HEK293T (cell line): ENCODE results near the gene SLC66A2.

Experiments used
- CTCF ChIA-PET: fragments of 350-600 bp; formaldehyde crosslinking; extraction: SDS; loops from one replicate; lab custom pipeline; 2021; ENCODE audit warnings: antibody characterized with exemption, inconsistent platforms; lab: Yijun Ruan, JAX
- POLR2A ChIA-PET: fragments of 350-600 bp; formaldehyde crosslinking; extraction: SDS; loops from one replicate; lab custom pipeline; 2020; ENCODE audit warnings: antibody characterized with exemption, inconsistent platforms; lab: Yijun Ruan, JAX
- DNase-seq: peaks from one replicate; pipeline ENCODE4 v3.0.0; 2012; ENCODE audit warnings: mixed read lengths; ENCODE audit errors: extremely low spot score
- ARNT ChIP-seq: fragments of 450-650 bp; IDR thresholded peaks from 2 replicates; pipeline ENCODE4 v1.6.1; 2017; ENCODE audit warnings: mild to moderate bottlenecking
- BHLHE40 ChIP-seq: fragments of 450-650 bp; IDR thresholded peaks from 2 replicates; pipeline ENCODE4 v1.6.1; 2016; ENCODE audit warnings: mild to moderate bottlenecking, moderate library complexity, borderline replicate concordance
- CTBP1 ChIP-seq: fragments of 450-650 bp; IDR thresholded peaks from 2 replicates; pipeline ENCODE4 v1.6.1; 2016; ENCODE audit warnings: borderline replicate concordance
- ELF4 ChIP-seq: fragments of 450-650 bp; IDR thresholded peaks from 2 replicates; pipeline ENCODE4 v1.6.1; 2017; ENCODE audit warnings: antibody characterized with exemption
- FOXA1 ChIP-seq: fragments of 450-650 bp; IDR thresholded peaks from 2 replicates; pipeline ENCODE4 v1.6.1; 2016; ENCODE audit warnings: mild to moderate bottlenecking
- FOXK2 ChIP-seq: fragments of 450-650 bp; IDR thresholded peaks from 2 replicates; pipeline ENCODE4 v1.6.1; 2016; ENCODE audit warnings: mild to moderate bottlenecking
- FOXM1 ChIP-seq: fragments of 450-650 bp; IDR thresholded peaks from 2 replicates; pipeline ENCODE4 v1.6.1; 2017; ENCODE audit warnings: mild to moderate bottlenecking, borderline replicate concordance
- HDGF ChIP-seq: fragments of 450-650 bp; IDR thresholded peaks from 2 replicates; pipeline ENCODE4 v1.6.1; 2017; ENCODE audit warnings: antibody characterized with exemption, borderline replicate concordance
- L3MBTL2 ChIP-seq: fragments of 450-650 bp; conservative IDR thresholded peaks from 2 replicates; pipeline ENCODE4 v1.6.1; 2016; ENCODE audit warnings: mild to moderate bottlenecking
- LEF1 ChIP-seq: fragments of 450-650 bp; IDR thresholded peaks from 2 replicates; pipeline ENCODE4 v1.6.1; 2017; ENCODE audit warnings: mild to moderate bottlenecking, borderline replicate concordance
- NFRKB ChIP-seq: fragments of 450-650 bp; IDR thresholded peaks from 2 replicates; pipeline ENCODE4 v1.6.1; 2016; ENCODE audit warnings: mild to moderate bottlenecking, moderate library complexity
- PKNOX1 ChIP-seq: fragments of 450-650 bp; IDR thresholded peaks from 2 replicates; pipeline ENCODE4 v1.6.1; 2016
- SP1 ChIP-seq: fragments of 450-650 bp; IDR thresholded peaks from 2 replicates; pipeline ENCODE4 v1.6.1; 2017
- SUZ12 ChIP-seq: fragments of 450-650 bp; IDR thresholded peaks from 2 replicates; pipeline ENCODE4 v1.6.1; 2016; ENCODE audit warnings: mild to moderate bottlenecking
- TARDBP ChIP-seq: fragments of 450-650 bp; IDR thresholded peaks from 2 replicates; pipeline ENCODE4 v1.6.1; 2016
- ZNF384 ChIP-seq: fragments of 450-650 bp; IDR thresholded peaks from 2 replicates; pipeline ENCODE4 v1.6.1; 2016

The SLC66A2 gene

GRCh38 chr18:79987566-79987965 is 36.1 kb upstream of the SLC66A2 start:
- ChIA-PET CTCF (no interaction called here), POLR2A (interaction anchor here (0.8 kb wide), 1 partner anchor 58 kb away, joined by 3 read pairs; no protein-coding TSS in a partner anchor)

GRCh38 chr18:79986726-79987125 is 35.3 kb upstream of the SLC66A2 start:
- no peak for DNase-seq
- TF ChIP-seq SUZ12, result no peak
- TF ChIP-seq FOXM1, result no peak
- TF ChIP-seq ELF4, result no peak
- no peak for TF ChIP-seq NFRKB
- TF ChIP-seq L3MBTL2, result no peak
- TF ChIP-seq ZNF384, result no peak
- no peak for TF ChIP-seq FOXK2
- no peak for TF ChIP-seq HDGF
- TF ChIP-seq PKNOX1, result no peak
- no peak for TF ChIP-seq SP1
- TF ChIP-seq ARNT, result no peak
- no peak for TF ChIP-seq BHLHE40
- TF ChIP-seq LEF1, result no peak
- TF ChIP-seq TARDBP, result no peak
- TF ChIP-seq CTBP1, result no peak
- no peak for TF ChIP-seq FOXA1
- ChIA-PET POLR2A (interaction anchor here (0.8 to 1.2 kb wide), 2 partner anchors 58 to 122 kb away, joined by 3 read pairs; partner anchors contain the start of gene ADNP2), CTCF (no interaction called here)

More at GRCh38 chr18:79987566-79987965, 36.1 kb upstream of the SLC66A2 start:
- TF ChIP-seq NFRKB, result no peak
- TF ChIP-seq FOXK2, result no peak
- TF ChIP-seq TARDBP, result no peak
- no peak for TF ChIP-seq SP1
- TF ChIP-seq ZNF384, result no peak
- no peak for TF ChIP-seq ELF4
- no peak for TF ChIP-seq L3MBTL2
- TF ChIP-seq PKNOX1, result no peak
- no peak for TF ChIP-seq LEF1
- no peak for TF ChIP-seq FOXM1
- TF ChIP-seq ARNT, result no peak
- TF ChIP-seq CTBP1, result no peak
- no peak for TF ChIP-seq BHLHE40
- no peak for TF ChIP-seq FOXA1
- no peak for TF ChIP-seq SUZ12
- TF ChIP-seq HDGF, result no peak
- no peak for DNase-seq

- DNase-seq, result no peak
- POLR2A ChIA-PET, result no interaction called here
- CTCF ChIA-PET, result interaction anchor here (0.7 kb wide), 1 partner anchor 8 kb away, joined by 3 read pairs; no protein-coding TSS in a partner anchor
- TF ChIP-seq FOXA1 (no peak), FOXK2 (no peak), L3MBTL2 (no peak)
Measured at GRCh38 chr18:79985172-79985571, 33.7 kb upstream of the SLC66A2 start.

GRCh38 chr18:79983793-79984192 is 32.3 kb upstream of the SLC66A2 start:
- DNase-seq, result no peak
- POLR2A ChIA-PET, result no interaction called here
- no peak for TF ChIP-seq LEF1
- CTCF ChIA-PET, result no interaction called here

- TF ChIP-seq ELF4 (no peak), ZNF384 (no peak), L3MBTL2 (no peak), CTBP1 (no peak), PKNOX1 (no peak), FOXK2 (no peak), SP1 (no peak), HDGF (no peak), FOXA1 (no peak), ARNT (no peak), SUZ12 (no peak), FOXM1 (no peak), BHLHE40 (no peak), LEF1 (no peak), NFRKB (no peak), TARDBP (no peak)
Measured at GRCh38 chr18:79983253-79983652, 31.8 kb upstream of the SLC66A2 start.

GRCh38 chr18:79982736-79983135 is 31.3 kb upstream of the SLC66A2 start:
- TF ChIP-seq FOXM1, result no peak
- TF ChIP-seq FOXA1, result no peak
- no peak for TF ChIP-seq SP1
- no peak for TF ChIP-seq LEF1
- TF ChIP-seq PKNOX1, result no peak
- no peak for TF ChIP-seq NFRKB
- TF ChIP-seq FOXK2, result no peak
- TF ChIP-seq HDGF, result no peak
- no peak for TF ChIP-seq ELF4
- no peak for TF ChIP-seq ARNT
- no peak for TF ChIP-seq BHLHE40
- no peak for TF ChIP-seq SUZ12
- no peak for TF ChIP-seq TARDBP
- ChIA-PET POLR2A (no interaction called here), CTCF (no interaction called here)
- no peak for DNase-seq

More at GRCh38 chr18:79983253-79983652, 31.8 kb upstream of the SLC66A2 start:
- DNase-seq, result no peak
- POLR2A ChIA-PET, result no interaction called here
- CTCF ChIA-PET, result no interaction called here
